ENCODE data around the gene SIX4. TPM values are rescaled to one million over a fixed set of nuclear protein-coding genes. Genes with fewer than 3 reads are reported as not detected.
A peak's percentile ranks its signal among the peaks of the same experiment; 100 is the strongest.

Gene SIX4
- total RNA-seq, 1 experiment from 2014 or later = 26.5 TPM

DNA sequence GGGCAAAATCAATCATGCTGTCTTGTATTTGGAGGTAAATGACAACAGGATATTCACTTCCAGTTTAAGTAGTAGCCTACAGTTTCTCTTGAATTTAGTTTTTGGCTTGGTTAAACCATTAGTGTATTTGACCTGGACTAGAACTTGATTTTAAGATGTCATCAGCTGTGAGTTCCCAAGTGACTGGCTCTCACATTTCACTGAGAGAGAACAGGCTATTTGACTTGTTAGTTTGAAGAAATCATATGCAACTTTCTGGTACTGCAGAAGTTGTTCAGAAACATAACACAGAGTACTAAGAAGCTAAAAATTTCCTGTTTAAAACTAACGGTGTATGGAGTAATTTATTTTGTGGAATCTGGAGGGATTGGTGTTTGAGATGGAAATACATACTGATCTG, 32.7 kb upstream of the SIX4 start:
- H3K4me2 ChIP-seq (ENCODE audit: insufficient read depth, insufficient read length, low read length) = no peak overlapping the region
- H3K27ac Mint-ChIP-seq = peak overlapping the region in 2 of 3 experiments; percentile 49 to 73; a peak in 4 of 7 replicates
- no peak overlapping the region for H3K4ac ChIP-seq (ENCODE audit: low read depth, low read length)
- H4K20me1 ChIP-seq (ENCODE audit: control insufficient read depth, insufficient read depth, insufficient read length) = no peaks in the 10 kb centered on the region
- peaks cover 56 to 63% of the 10 kb centered on the region in 2 experiments for H3K4me1 Mint-ChIP-seq
- TF ChIP-seq, protein P1, sequence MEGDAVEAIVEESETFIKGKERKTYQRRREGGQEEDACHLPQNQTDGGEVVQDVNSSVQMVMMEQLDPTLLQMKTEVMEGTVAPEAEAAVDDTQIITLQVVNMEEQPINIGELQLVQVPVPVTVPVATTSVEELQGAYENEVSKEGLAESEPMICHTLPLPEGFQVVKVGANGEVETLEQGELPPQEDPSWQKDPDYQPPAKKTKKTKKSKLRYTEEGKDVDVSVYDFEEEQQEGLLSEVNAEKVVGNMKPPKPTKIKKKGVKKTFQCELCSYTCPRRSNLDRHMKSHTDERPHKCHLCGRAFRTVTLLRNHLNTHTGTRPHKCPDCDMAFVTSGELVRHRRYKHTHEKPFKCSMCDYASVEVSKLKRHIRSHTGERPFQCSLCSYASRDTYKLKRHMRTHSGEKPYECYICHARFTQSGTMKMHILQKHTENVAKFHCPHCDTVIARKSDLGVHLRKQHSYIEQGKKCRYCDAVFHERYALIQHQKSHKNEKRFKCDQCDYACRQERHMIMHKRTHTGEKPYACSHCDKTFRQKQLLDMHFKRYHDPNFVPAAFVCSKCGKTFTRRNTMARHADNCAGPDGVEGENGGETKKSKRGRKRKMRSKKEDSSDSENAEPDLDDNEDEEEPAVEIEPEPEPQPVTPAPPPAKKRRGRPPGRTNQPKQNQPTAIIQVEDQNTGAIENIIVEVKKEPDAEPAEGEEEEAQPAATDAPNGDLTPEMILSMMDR (conservative IDR thresholded peaks at IDR 0.05) = no peak
- H3K14ac ChIP-seq (ENCODE audit: insufficient read depth, low read length) = no peak overlapping the region
- H3K9me3 Mint-ChIP-seq = no peaks in the 10 kb centered on the region
- no peak overlapping the region for H2BK20ac ChIP-seq (ENCODE audit: low read depth, low read length, poor library complexity, severe bottlenecking)
- no peak overlapping the region for H4K5ac ChIP-seq (ENCODE audit: insufficient read length, low read depth, low read length)
- no peaks in the 10 kb centered on the region for H3K27me3 Mint-ChIP-seq (ENCODE audit: low read depth)
- H3T11ph ChIP-seq (ENCODE audit: low read length) = no peak overlapping the region
- no peak overlapping the region for H4K8ac ChIP-seq (replicated peaks; ENCODE audit: insufficient read length, low read depth, low read length)
- H3K36me3 Mint-ChIP-seq (ENCODE audit: insufficient read depth in 1 of 3, low read depth in 3 of 3) = no peaks in the 10 kb centered on the region; a peak in 1 of 7 replicates
- no peak overlapping the region for H3K56ac ChIP-seq (ENCODE audit: insufficient read length, low read depth, low read length)
- H2BK12ac ChIP-seq (ENCODE audit: insufficient read length, low read depth, low read length) = no peak overlapping the region
- no peak overlapping the region for H3K4me3 Mint-ChIP-seq
- H3K23ac ChIP-seq (ENCODE audit: insufficient read length, low read depth, low read length) = no peak overlapping the region
- no peaks in the 10 kb centered on the region for H3K9me3 ChIP-seq (ENCODE audit: control insufficient read depth, low read depth, low read length)
- WGBS (ENCODE audit: extremely low coverage, insufficient read length, low lambda C conversion rate) = no CpG with 5 or more reads among the region's 1 CpG
- no peak overlapping the region for H3K27ac ChIP-seq (ENCODE audit: insufficient read length, low read depth, low read length)
- H3K79me1 ChIP-seq (ENCODE audit: insufficient read depth, low read depth, low read length, poor library complexity, severe bottlenecking) = no peaks in the 10 kb centered on the region
- H2AFZ ChIP-seq (ENCODE audit: low read length) = no peak overlapping the region
- H2BK5ac ChIP-seq (ENCODE audit: insufficient read length, low read length) = no peak overlapping the region
- DNase-seq = no peak
- no peak overlapping the region for H2AK5ac ChIP-seq (ENCODE audit: insufficient read length, low read length)
- peaks cover 3% of the 10 kb centered on the region; the same call in 1 of the 2 replicates for H3K4me1 ChIP-seq (ENCODE audit: insufficient read depth, low read length)
- H3K79me2 ChIP-seq (ENCODE audit: insufficient read depth, low read length) = peaks cover 4% of the 10 kb centered on the region; the same call in 1 of the 2 replicates
- H3K27me3 ChIP-seq (ENCODE audit: insufficient read depth, low read length) = no peaks in the 10 kb centered on the region
- H3K18ac ChIP-seq (ENCODE audit: insufficient read length, low read depth, low read length) = no peak overlapping the region
- no peaks in the 10 kb centered on the region for H3K23me2 ChIP-seq (ENCODE audit: insufficient read length, low read depth, low read length, poor library complexity, severe bottlenecking)
- no peak overlapping the region for H3K9ac ChIP-seq (ENCODE audit: extremely low read depth, insufficient read length, low read length)
- no peak overlapping the region for H2BK120ac ChIP-seq (ENCODE audit: low read depth, low read length, poor library complexity, severe bottlenecking)
- no peak overlapping the region for H4K91ac ChIP-seq (ENCODE audit: insufficient read length, low read depth, low read length)
- no peak overlapping the region for H2BK15ac ChIP-seq (ENCODE audit: low read depth, low read length)
